NCI-H524 (cell line): ENCODE results near the gene CACNA1H.
A peak's percentile ranks its signal among the peaks of the same experiment; 100 is the strongest.
"Not testable (repeated sequence)": the region's sequence is repeated elsewhere in the genome, so short reads cannot be mapped to it uniquely, and the experiment has no call there.

Experiments used
- DNase-seq, 2 experiments: peaks; one replicate each; lab custom pipeline; 2025; lab: John Stamatoyannopoulos, UW

The CACNA1H gene

DNA sequence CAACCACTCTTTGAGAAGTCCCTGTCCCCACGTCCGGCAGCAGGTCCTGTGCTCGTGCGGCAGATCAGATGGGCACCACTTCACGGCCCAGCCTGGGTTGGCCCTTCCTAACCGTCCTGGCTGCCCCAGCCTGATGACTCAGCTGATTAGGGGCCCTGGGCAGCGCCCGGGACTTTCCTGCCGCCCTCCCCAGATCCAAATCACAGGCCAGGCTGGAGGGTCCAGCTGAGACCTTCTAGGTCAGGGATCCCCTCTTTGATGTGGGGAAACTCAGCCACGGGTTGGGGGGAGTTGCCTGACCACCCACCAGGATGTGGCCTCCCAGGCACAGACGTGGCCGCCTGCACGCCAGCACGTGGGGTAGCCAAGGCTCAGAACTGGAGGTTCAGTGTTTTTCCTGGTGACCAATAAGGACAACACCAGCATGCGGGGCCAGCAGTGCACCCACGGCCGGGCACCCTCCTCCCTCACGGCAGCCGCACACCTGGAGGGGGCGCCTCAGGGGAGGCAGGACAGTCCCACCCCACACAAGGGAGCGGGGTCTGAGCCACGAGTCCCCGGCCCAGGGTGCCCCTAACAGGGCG, 72.9 kb downstream of the CACNA1H start:
- not testable (repeated sequence) for DNase-seq

DNA sequence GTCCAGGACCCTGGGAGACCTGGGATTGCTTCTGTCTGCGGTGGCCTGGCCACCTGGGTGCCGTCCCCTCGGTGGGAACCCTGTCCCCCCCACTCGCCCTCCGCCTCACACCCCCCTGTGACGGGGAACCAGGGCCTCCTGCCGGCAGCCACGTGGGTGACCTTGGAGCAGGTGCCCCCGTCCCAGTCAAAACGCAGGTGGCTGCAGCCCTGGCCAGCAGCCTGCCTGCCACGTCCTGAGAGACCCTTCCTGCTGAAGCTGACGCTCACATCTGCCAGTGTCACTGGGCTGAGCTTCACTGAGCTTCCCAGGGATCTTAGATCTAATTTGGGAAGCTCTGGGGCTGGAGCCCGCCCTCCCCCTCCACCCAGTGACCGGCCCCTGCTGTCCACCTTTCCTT, 73.8 kb downstream of the CACNA1H start:
- DNase-seq = not testable (repeated sequence)

DNA sequence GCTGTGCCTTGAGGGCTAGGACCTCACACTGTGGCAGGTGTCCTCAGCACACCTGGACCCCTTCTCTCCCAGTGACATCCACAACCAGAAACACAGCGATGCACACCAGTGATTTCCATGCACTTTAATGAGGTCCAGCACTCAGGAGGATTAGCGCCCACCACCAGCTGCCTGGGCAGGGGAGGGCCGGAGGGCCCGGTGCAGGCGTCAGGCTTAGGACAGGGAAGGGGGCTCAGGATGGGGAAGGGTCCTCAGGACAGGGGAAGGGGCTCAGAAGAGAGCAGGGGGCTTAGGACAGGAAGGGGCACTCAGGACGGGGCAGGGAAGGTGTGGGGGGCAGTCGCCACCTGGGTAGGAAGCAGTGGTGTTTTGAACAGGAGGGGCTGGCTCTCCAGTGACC, 75.3 kb downstream of the CACNA1H start:
- DNase-seq = peak in 1 of 2 experiments; percentile 25

DNA sequence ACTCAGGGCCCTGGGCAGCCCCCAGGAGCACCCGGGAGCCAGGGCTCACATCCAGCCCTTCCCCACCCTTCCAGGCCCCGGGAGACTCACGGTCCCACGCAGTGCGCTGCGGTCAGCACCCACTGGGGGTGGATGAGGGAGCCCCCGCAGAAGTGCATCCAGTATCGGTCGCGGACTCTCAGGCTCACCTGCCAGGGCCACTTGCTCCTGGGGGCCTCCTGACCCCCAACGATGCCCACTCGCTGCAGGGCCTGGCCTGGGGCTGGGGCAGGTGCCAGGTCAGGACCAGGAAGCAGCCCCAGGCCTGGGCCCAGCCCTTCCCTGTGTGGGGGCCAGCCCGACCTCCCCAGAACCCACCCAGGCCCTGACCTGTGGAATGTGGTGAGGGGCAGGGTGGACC, 76.6 kb downstream of the CACNA1H start:
- DNase-seq = not testable (repeated sequence)

DNA sequence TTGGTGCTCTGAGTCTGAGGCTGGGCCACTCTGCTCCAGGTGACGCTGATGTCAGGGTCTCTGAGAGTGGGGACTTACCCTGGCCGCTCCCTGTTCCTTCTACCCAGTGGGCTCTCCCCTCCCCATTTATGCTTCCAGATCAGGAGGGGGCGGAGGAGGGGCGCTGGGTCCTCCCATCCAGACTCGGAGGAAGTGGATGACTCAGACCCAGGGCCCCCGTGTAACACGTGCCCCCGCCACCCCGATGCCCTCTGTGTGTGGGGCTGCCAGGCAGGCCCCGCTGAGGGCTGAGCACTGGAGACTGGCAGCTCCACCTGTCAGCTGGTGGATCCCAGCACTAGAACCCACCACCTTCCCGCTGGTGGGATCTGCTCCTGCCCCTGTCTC, 77.2 kb downstream of the CACNA1H start, which contains the start of gene TPSB2:
TSS of gene TPSB2 (minus strand) at position 101 of the 387 bp plus-strand sequence. CDS start 233 bp downstream, outside the sequence.
- DNase-seq = not testable (repeated sequence)

DNA sequence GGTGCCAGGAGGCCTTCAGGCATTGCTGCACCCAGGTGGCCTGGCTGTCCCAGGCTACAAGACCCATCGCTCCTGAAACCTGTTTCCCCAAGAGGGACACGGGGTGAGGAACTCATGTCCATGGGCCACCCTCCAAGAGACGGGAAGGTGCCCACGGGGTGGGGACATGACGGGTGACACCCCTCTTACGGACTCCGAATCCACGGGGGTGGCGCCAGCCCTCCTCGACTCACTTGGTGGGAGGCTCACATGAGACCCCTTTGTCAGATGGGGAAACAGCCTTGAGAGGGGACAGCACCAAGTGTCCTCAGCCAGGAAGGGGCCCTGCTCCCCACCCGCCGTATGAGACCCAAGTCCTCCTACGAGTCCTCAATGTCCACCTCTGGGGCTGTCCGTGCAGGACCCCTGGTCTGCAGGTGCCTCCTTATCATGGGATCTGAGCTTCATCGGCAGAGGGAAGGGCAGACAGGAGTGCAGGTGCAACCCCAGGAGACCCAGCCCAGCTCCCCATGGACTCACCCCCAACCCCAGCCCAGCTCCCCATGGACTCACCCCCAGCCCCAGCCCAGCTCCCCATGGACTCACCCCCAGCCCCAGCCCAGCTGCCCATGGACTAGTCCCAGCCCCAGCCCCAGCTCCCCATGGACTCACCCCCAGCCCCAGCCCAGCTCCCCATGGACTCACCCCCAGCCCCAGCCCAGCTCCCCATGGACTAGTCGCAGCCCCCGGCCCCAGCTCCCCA, 77.7 kb downstream of the CACNA1H start:
- DNase-seq = not testable (repeated sequence)

DNA sequence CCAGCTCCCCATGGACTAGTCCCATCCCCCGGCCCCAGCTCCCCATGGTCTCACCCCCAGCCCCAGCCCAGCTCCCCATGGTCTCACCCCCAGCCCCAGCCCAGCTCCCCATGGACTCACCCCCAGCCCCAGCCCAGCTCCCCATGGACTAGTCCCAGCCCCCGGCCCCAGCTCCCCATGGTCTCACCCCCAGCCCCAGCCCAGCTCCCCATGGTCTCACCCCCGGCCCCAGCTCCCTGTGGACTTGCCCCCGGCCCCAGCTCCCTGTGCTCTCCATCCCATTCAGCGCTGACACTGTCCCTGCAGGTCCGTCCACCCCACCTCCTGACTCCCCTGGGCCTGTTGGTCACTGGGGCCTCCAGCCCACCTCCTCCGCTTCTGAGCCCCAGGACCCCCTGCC, 78.4 kb downstream of the CACNA1H start:
- not testable (repeated sequence) for DNase-seq

DNA sequence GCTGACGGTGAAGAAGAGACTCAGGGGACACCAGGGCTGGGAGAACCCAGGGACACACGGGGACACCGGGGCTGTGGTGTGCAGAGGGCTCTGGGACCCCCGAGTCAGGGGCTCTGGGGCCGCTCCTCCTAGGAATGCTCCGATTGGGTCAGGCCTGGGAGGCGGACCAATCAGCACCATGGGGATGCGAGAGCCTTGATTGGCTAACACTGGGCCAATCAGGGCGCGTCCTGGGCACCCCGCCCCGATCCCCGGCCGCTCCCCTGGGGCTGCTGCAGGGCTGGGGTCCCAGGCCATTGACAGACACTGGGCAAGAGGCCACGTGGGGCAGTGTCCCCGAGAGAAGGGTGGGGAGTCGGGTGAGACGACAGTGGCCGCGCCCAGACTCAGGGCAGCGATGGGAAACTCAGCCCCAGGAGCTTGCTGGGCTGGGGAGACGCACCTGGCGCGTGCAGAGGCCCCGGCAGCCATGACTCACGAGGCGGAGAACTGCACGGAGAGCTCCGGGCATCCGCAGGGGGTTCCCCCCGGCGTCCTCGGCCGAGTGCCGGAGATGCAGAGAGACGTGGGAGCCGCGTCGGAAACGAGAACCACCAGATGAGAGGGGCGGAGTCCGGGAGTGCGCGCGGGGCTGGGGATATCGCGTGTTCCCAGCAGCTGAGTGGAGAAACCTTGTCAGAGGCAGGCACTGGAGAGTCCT, 79.3 kb downstream of the CACNA1H start:
- DNase-seq = not testable (repeated sequence)

DNA sequence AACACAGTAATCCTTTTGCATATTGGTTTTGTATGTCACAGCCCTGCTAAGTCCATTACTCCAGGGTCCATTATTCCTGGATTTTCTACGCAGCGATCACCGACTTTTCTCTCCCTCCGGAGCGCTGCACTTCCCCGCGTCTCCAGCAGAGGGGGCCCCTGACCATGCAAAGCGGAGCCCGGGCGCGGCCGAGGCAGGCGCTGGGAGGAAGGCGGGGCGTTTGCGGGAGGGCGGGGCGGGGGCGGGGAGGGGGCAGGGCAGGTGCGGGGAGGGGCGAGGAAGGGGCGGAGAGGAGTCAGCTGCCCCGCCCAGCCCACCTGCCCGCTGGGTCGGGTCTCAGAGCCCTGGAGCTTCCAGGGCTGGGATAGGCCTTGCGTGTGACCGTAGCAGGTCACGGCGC, 83.8 kb downstream of the CACNA1H start:
- DNase-seq = not testable (repeated sequence)

DNA sequence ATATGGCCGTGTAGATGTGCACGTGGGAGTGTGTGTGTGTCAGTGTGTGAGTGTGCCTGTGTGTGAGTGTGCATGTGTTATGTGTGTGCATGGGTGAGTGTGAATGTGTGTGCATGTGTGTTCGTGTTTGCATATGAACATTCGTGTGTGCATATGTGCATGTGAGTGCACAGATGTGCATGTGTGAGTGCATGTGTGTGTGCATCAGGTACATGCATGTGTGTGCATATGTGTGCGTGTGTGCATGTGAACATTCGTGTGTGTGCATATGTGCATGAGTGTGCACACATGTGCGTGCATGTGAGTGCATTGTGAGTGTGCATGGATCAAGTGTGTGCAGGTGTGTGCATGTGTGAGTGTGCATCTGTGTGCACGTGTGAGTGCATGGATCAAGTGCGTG, 85.1 kb downstream of the CACNA1H start:
- no peak for DNase-seq

DNA sequence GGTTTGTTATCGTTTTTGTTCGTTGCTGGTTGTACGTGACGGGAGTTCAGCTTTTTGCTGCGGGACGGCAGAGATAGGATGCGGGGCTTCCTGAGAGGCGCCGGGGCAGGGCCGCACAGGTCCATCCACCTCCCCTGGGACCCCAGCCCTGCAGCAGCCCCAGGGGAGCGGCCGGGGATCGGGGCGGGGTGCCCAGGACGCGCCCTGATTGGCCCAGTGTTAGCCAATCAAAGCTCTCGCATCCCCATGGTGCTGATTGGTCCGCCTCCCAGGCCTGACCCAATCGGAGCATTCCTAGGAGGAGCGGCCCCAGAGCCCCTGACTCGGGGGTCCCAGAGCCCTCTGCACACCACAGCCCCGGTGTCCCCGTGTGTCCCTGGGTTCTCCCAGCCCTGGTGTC, 86.0 kb downstream of the CACNA1H start:
- not testable (repeated sequence) for DNase-seq

DNA sequence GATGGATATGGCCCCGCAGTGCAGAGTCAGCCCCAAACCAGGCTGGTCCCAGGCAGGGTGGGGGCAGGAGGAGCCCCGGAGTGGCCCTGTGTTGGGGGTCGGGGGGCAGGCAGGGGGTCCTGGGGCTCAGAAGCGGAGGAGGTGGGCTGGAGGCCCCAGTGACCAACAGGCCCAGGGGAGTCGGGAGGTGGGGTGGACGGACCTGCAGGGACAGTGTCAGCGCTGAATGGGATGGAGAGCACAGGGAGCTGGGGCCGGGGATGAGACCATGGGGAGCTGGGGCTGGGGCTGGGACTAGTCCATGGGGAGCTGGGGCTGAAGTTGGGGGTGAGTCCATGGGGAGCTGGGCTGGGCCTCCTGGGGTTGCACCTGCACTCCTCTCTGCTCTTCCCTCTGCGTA, 86.7 kb downstream of the CACNA1H start:
- DNase-seq = not testable (repeated sequence)

DNA sequence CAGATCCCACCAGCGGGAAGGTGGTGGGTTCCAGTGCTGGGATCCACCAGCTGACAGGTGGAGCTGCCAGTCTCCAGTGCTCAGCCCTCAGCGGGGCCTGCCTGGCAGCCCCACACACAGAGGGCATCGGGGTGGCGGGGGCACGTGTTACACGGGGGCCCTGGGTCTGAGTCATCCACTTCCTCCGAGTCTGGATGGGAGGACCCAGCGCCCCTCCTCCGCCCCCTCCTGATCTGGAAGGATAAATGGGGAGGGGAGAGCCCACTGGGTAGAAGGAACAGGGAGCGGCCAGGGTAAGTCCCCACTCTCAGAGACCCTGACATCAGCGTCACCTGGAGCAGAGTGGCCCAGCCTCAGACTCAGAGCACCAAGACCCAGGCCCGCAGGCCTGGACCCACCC, 87.5 kb downstream of the CACNA1H start, which contains the start of gene TPSAB1:
TSS of gene TPSAB1 (plus strand) at position 270 of the 400 bp plus-strand sequence. CDS start 234 bp downstream, outside the sequence.
- DNase-seq = not testable (repeated sequence)

DNA sequence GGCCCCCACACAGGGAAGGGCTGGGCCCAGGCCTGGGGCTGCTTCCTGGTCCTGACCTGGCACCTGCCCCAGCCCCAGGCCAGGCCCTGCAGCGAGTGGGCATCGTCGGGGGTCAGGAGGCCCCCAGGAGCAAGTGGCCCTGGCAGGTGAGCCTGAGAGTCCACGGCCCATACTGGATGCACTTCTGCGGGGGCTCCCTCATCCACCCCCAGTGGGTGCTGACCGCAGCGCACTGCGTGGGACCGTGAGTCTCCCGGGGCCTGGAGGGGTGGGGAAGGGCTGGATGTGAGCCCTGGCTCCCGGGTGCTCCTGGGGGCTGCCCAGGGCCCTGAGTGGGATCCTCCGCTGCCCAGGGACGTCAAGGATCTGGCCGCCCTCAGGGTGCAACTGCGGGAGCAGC, 88.2 kb downstream of the CACNA1H start:
- DNase-seq = not testable (repeated sequence)

DNA sequence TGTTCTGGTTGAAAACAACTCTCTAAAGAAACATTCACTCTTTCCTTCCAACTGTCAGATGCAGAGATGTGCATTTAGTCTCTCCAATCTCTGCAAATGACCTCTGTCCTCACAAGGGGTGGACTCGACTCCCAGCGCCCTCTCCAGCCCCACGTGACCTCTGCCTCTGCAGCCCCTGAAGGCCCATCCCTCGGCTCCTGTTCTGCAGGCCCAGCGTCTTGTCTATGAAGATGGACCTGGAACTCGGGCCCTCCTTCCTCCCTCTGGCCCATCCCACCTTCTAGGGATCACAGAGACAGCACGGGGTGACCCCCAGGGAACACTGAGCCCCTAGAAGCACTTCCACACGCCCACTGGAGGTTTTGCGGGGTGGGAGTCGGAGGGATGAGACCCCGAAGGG, 90.5 kb downstream of the CACNA1H start:
- DNase-seq = not testable (repeated sequence)

DNA sequence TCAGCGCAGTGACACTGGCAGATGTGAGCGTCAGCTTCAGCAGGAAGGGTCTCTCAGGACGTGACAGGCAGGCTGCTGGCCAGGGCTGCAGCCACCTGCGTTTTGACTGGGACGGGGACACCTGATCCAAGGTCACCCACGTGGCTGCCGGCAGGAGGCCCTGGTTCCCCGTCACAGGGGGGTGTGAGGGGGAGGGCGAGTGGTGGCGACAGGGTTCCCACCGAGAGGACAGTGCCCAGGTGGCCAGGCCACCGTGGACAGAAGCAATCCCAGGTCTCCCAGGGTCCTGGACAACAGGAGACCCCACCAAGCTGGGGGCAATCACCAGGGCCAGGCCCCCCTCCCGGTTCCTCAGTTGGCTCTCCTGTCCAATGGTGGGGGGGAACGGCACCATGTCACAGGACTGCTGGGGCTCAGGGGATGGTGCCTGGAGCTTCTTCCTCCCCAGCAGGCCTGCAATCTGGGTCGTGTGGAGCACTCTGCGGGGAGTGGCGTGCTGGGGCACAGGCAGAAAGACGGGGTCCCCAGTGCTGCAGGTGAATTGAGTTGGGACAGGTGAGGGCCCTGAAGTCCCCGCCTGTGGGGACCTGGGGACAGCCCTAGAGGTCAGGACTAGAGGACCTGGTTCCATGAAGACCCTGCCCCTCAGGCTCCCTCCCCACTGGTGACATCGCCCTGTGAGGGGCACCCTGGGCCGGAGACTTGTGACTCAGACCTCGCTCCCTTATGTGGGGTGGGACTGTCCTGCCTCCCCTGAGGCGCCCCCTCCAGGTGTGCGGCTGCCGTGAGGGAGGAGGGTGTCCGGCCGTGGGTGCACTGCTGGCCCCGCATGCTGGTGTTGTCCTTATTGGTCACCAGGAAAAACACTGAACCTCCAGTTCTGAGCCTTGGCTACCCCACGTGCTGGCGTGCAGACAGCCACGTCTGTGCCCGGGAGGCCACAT, 91.3 kb downstream of the CACNA1H start:
- not testable (repeated sequence) for DNase-seq

DNA sequence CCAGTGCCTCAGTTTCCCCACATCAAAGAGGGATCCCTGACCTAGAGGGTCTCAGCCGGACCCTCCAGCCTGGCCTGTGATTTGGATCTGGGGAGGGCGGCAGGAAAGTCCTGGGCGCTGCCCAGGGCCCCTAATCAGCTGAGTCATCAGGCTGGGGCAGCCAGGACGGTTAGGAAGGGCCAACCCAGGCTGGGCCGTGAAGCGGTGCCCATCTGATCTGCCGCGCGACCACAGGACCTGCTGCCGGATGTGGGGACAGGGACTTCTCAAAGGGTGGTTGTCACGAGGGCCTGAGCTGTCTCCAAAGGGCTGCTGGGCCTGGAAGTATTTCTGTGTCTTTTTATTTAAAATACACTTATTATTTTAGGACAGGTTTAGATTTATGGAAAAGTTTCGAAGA, 92.0 kb downstream of the CACNA1H start:
- DNase-seq = no peak

DNA sequence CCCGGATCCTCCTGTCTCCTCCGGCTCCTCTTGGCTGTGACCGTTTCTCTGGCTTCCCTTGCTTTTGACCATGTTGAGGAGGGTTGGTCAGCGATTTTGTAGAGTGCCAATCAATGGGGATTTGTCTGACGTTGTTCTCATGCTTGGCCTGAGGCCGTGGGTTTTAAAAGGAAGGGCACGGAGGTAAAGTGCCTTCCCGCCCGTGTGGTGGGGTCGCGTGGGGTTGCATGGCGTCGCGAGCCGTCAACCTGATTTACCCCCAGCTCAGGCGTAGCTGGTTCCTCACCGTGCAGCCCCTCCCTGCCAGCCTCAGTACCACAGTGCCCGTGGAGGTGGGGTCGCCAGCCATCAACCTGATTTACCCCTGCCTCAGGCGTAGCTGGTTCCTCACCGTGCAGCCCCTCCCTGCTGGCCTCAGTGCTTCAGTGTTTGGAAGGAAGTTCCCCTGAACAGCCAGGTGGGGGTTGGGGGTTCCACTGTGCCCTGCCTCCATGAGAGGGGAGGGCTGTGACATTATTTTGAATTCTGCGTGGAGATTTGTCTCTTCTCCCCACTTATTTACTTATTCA, 92.6 kb downstream of the CACNA1H start:
- DNase-seq = no peak

DNA sequence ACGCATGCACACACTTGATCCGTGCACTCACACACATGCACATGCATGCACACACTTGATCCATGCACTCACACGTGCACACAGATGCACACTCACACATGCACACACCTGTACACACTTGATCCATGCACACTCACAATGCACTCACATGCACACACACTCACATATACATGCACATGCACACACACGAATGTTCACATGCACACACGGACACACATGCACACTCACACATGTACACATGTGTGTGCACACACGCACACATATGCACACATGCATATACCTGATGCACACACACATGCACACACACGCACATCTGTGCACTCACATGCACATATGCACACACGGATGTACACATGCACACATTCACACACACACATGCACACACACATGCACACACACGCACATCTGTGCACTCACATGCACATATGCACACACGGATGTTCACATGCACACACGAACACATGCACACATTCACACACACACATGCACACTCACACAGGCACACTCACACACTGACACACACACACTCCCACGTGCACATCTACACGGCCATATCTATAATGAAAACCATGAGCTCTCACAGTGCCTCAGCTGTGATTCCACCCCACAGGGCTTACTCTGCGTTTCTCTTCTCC, 95.1 kb downstream of the CACNA1H start:
- DNase-seq = not testable (repeated sequence)

DNA sequence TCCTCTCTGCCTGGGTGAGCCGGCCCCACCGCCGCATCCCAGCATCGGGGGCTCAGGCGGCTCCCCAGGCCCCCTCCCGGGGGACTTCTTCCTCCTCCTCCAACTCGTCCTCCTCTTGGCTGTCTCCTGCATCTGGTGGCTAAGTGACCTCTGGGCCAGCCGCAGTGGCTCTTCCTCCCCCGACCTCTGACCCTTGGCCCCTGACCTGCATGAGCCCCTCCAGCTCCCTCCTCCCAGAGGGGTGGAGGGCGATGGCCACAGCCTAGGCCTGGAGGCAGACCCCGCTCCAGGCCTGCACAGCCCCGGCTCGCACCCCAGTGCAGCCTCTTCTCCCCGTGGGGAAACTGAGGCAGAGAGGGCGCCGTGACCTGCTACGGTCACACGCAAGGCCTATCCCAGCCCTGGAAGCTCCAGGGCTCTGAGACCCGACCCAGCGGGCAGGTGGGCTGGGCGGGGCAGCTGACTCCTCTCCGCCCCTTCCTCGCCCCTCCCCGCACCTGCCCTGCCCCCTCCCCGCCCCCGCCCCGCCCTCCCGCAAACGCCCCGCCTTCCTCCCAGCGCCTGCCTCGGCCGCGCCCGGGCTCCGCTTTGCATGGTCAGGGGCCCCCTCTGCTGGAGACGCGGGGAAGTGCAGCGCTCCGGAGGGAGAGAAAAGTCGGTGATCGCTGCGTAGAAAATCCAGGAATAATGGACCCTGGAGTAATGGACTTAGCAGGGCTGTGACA, 96.3 kb downstream of the CACNA1H start:
- not testable (repeated sequence) for DNase-seq
